Measurements from ENCODE around the gene REX1BD.

- TF ChIP-seq CTCF (conservative IDR thresholded peaks at IDR 0.05; ENCODE audit: low read depth, low read length) (no peak), MXI1 (IDR thresholded peaks at IDR 0.05; ENCODE audit: borderline replicate concordance, low read depth, low read length) (no peak)
These were observed 29.6 kb downstream of the REX1BD start for GRCh38 chr19:18618236-18618635.

Measured in IMR-90 (cell line).